Esophagus muscularis mucosa (tissue), 4 donors: ENCODE data around the gene CNIH3.

ENCODE experiments used
- EP300 ChIP-seq: sonication (generic); formaldehyde crosslinking; IDR thresholded peaks from one replicate; pipeline ENCODE4 v1.6.1; 2017; ENCODE audit warnings: antibody characterized with exemption
- POLR2A ChIP-seq: fragments of 450-650 bp; IDR thresholded peaks from one replicate; pipeline ENCODE4 v1.6.1; 2017; ENCODE audit warnings: antibody characterized with exemption, moderate library complexity, mild to moderate bottlenecking, low read depth
- POLR2AphosphoS5 ChIP-seq, 2 donors: sonication (generic); formaldehyde crosslinking; IDR thresholded peaks; one replicate each; pipeline ENCODE4 v1.6.1; 2017; ENCODE audit warnings: antibody characterized with exemption in 2 of 2
- TF ChIP-seq, protein P1 (sequence below), 3 experiments: fragments of 200-600 bp in 2 of 3; fragments of 450-650 bp in 1 of 3; sonication (generic) in 2 of 3; IDR thresholded peaks; one replicate each; pipeline ENCODE4 v1.5.1; 2017 to 2019; ENCODE audit warnings: antibody characterized with exemption in 3 of 3, mild to moderate bottlenecking in 2 of 3, moderate library complexity in 1 of 3

DNA sequence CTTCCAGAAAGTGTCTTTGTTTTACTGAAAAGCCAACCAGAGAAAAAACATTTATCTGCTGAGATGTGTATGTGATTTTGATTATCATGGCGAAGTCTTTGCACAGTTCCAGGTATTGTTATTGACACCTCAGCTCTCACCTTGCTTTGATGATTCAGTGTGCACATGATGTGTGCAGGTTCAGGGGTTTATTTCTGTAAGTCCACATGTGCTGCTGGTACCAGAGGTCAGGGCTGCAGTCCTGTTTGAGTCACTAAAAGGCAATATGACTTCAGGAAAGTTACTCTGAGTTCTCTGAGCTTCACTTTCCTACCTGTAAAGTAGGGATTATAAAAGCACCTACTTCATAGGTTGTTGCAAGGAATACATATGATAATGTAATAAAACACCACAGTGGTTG lies 97.1 kb downstream of the CNIH3 start:
- TF ChIP-seq, protein P1, sequence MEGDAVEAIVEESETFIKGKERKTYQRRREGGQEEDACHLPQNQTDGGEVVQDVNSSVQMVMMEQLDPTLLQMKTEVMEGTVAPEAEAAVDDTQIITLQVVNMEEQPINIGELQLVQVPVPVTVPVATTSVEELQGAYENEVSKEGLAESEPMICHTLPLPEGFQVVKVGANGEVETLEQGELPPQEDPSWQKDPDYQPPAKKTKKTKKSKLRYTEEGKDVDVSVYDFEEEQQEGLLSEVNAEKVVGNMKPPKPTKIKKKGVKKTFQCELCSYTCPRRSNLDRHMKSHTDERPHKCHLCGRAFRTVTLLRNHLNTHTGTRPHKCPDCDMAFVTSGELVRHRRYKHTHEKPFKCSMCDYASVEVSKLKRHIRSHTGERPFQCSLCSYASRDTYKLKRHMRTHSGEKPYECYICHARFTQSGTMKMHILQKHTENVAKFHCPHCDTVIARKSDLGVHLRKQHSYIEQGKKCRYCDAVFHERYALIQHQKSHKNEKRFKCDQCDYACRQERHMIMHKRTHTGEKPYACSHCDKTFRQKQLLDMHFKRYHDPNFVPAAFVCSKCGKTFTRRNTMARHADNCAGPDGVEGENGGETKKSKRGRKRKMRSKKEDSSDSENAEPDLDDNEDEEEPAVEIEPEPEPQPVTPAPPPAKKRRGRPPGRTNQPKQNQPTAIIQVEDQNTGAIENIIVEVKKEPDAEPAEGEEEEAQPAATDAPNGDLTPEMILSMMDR (IDR thresholded peaks at IDR 0.05) = no peak
- TF ChIP-seq EP300 (no peak), POLR2AphosphoS5 (IDR thresholded peaks at IDR 0.05) (no peak), POLR2A (no peak)
